Esophagus muscularis mucosa (tissue), 4 donors: ENCODE results near the gene DIP2C. TPM values are rescaled to one million over a fixed set of nuclear protein-coding genes. Genes with fewer than 3 reads are reported as not detected.

Experiments used
- DNase-seq: peaks from one replicate; pipeline ENCODE4 v3.0.0-alpha.2; 2017; ENCODE audit errors: extremely low spot score
- H3K27ac ChIP-seq, 4 donors: fragments of 200-600 bp; sonication (generic); replicated peaks in 1 of 4; 1 replicate in 3 of 4; 2 replicates in 1 of 4; pipeline ENCODE4 v1.5.1; 2016 to 2019; ENCODE audit warnings: mild to moderate bottlenecking in 1 of 4
- H3K27me3 ChIP-seq, 4 donors: fragments of 200-600 bp; sonication (generic); one replicate each; pipeline versions ENCODE4 v1.5.1 to v1.6.0; 2016 to 2019
- H3K36me3 ChIP-seq, 4 donors: fragments of 200-600 bp; sonication (generic); one replicate each; pipeline ENCODE4 v1.5.1; 2016 to 2019
- H3K4me1 ChIP-seq, 4 donors: fragments of 200-600 bp; sonication (generic); one replicate each; pipeline ENCODE4 v1.5.1; 2016 to 2019
- H3K4me3 ChIP-seq, 4 donors: fragments of 200-600 bp; sonication (generic); 1 replicate in 2 of 4; 2 replicates in 2 of 4; pipeline ENCODE4 v1.5.1; 2016 to 2019; ENCODE audit warnings: mild to moderate bottlenecking in 4 of 4, moderate library complexity in 1 of 4
- H3K9me3 ChIP-seq, 4 donors: fragments of 200-600 bp; sonication (generic); 1 replicate in 3 of 4; 2 replicates in 1 of 4; pipeline ENCODE4 v1.5.1; 2016 to 2019
- EP300 ChIP-seq: sonication (generic); formaldehyde crosslinking; IDR thresholded peaks from one replicate; pipeline ENCODE4 v1.6.1; 2017; ENCODE audit warnings: antibody characterized with exemption
- POLR2A ChIP-seq: fragments of 450-650 bp; IDR thresholded peaks from one replicate; pipeline ENCODE4 v1.6.1; 2017; ENCODE audit warnings: antibody characterized with exemption, moderate library complexity, mild to moderate bottlenecking, low read depth
- POLR2AphosphoS5 ChIP-seq, 2 donors: sonication (generic); formaldehyde crosslinking; IDR thresholded peaks; one replicate each; pipeline ENCODE4 v1.6.1; 2017; ENCODE audit warnings: antibody characterized with exemption in 2 of 2
- WGBS: methylation state at CpG from one replicate; pipeline ENCODE4 v1.1.5; 2018; 5-methylcytosine and 5-hydroxymethylcytosine counted together
- intact Hi-C: fragments of 100-400 bp; cut with DNase I; formaldehyde crosslinking; loops from one replicate; pipeline ENCODE4 v1.15.1; 2023
- total RNA-seq, 4 donors: library from RNA; depleted of rRNA; stranded (reverse); fragments of >200 nt; gene quantifications; one replicate each; pipeline versions ENCODE4 v1.1.0 to v1.2.1, GENCODE V29; 2016
- TF ChIP-seq, protein P1 (sequence below), 3 experiments: fragments of 200-600 bp in 2 of 3; fragments of 450-650 bp in 1 of 3; sonication (generic) in 2 of 3; IDR thresholded peaks; one replicate each; pipeline ENCODE4 v1.5.1; 2017 to 2019; ENCODE audit warnings: antibody characterized with exemption in 3 of 3, mild to moderate bottlenecking in 2 of 3, moderate library complexity in 1 of 3

DIP2C gene
- total RNA-seq, 4 donors from 2014 or later, result 38.6 to 66.4 (median 55.7) TPM

DNA sequence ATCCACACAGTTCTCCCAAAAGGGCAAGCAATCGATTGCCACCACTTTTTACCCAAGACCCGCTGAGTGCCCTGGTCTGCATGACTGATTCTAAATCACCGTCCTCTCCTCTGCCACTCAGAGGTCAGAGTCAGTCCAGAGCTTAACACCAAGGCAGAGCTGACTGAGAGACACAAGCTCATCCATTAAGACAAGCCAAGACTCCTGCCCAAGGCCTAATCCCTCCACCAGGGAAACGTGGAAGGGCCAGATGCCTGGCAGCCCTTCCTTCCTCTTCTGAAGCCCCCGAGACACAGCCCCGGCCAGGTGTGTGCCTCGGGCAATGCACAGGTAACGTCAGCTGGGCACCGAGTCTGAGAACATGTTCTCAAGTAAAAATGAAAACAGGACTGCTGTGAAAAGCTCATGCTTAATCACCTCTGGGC, 51.7 kb downstream of the DIP2C start:
- no peaks in the 10 kb centered on the region for H3K27me3 ChIP-seq
- intact Hi-C loops, result no loop called here
- 82% methylated on average over 8 of the region's 9 CpGs for WGBS
- peaks cover 10 to 83% (median 62%) of the 10 kb centered on the region in 4 donors for H3K4me1 ChIP-seq
- peak overlapping the region in 1 of 4 donors; percentile 29 for H3K27ac ChIP-seq
- no peaks in the 10 kb centered on the region for H3K9me3 ChIP-seq
- no peak for TF ChIP-seq POLR2AphosphoS5 (IDR thresholded peaks at IDR 0.05)
- TF ChIP-seq, protein P1, sequence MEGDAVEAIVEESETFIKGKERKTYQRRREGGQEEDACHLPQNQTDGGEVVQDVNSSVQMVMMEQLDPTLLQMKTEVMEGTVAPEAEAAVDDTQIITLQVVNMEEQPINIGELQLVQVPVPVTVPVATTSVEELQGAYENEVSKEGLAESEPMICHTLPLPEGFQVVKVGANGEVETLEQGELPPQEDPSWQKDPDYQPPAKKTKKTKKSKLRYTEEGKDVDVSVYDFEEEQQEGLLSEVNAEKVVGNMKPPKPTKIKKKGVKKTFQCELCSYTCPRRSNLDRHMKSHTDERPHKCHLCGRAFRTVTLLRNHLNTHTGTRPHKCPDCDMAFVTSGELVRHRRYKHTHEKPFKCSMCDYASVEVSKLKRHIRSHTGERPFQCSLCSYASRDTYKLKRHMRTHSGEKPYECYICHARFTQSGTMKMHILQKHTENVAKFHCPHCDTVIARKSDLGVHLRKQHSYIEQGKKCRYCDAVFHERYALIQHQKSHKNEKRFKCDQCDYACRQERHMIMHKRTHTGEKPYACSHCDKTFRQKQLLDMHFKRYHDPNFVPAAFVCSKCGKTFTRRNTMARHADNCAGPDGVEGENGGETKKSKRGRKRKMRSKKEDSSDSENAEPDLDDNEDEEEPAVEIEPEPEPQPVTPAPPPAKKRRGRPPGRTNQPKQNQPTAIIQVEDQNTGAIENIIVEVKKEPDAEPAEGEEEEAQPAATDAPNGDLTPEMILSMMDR (IDR thresholded peaks at IDR 0.05), result no peak
- no peak for TF ChIP-seq POLR2A
- no peak for TF ChIP-seq EP300
- H3K36me3 ChIP-seq, result no peaks in the 10 kb centered on the region
- DNase-seq, result no peak
- H3K4me3 ChIP-seq, result no peak overlapping the region

DNA sequence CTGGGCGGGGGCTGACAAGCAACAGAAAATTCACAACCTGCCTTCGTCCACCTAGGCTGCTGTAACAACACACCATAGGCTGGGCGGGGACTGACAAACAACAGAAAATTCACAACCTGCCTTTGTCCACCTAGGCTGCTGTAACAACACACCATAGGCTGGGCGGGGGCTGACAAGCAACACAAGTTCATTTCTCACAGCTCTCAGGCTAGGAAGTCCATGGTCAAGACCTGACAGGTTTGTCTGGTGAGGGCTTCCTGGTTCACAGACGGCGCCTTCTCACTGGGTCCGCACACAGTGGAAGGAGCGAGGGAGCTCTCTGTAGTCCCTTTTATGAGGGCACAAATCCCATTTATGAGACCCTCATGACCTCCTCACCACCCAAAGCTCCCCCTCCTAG, 52.2 kb downstream of the DIP2C start:
- no peak overlapping the region for H3K4me3 ChIP-seq
- H3K4me1 ChIP-seq, result peaks cover 5 to 78% (median 57%) of the 10 kb centered on the region in 4 donors
- H3K9me3 ChIP-seq, result no peaks in the 10 kb centered on the region
- 80% methylated on average over 8 of the region's 8 CpGs for WGBS
- TF ChIP-seq EP300 (no peak), POLR2AphosphoS5 (IDR thresholded peaks at IDR 0.05) (no peak)
- peak overlapping the region in 1 of 4 donors; percentile 29 for H3K27ac ChIP-seq
- intact Hi-C loops, result no loop called here
- H3K27me3 ChIP-seq, result no peaks in the 10 kb centered on the region
- DNase-seq, result no peak
- H3K36me3 ChIP-seq, result no peaks in the 10 kb centered on the region

DNA sequence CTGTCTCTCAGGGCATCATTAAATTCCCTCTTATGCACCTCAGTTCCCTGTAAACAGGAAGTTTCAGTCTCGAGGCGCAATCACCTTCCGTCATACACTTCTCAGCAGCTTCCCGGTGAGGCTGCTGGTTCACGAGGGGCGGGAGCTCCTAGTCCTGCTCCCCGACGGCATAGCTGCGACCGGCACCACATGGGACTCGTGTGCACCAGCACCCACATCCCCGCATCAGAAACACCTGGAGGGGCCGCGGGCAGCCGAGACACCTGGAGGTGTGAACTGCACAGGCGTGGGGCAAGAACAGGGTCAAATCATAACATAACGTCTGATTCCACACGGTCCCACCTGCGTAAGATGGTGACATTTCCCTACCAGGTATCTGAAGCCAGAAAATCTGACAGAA, 52.7 kb downstream of the DIP2C start:
- Histone ChIP-seq H3K4me1 (peaks cover 4 to 74% (median 55%) of the 10 kb centered on the region in 4 donors), H3K27me3 (no peaks in the 10 kb centered on the region), H3K4me3 (no peak overlapping the region), H3K36me3 (no peaks in the 10 kb centered on the region), H3K27ac (no peak overlapping the region), H3K9me3 (no peaks in the 10 kb centered on the region)
- intact Hi-C loops, result no loop called here
- TF ChIP-seq POLR2AphosphoS5 (IDR thresholded peaks at IDR 0.05), result no peak
- TF ChIP-seq EP300, result no peak
- TF ChIP-seq, protein P1 (IDR thresholded peaks at IDR 0.05), result no peak
- TF ChIP-seq POLR2A, result no peak
- no peak for DNase-seq
- 84% methylated on average over 19 of the region's 19 CpGs for WGBS

DNA sequence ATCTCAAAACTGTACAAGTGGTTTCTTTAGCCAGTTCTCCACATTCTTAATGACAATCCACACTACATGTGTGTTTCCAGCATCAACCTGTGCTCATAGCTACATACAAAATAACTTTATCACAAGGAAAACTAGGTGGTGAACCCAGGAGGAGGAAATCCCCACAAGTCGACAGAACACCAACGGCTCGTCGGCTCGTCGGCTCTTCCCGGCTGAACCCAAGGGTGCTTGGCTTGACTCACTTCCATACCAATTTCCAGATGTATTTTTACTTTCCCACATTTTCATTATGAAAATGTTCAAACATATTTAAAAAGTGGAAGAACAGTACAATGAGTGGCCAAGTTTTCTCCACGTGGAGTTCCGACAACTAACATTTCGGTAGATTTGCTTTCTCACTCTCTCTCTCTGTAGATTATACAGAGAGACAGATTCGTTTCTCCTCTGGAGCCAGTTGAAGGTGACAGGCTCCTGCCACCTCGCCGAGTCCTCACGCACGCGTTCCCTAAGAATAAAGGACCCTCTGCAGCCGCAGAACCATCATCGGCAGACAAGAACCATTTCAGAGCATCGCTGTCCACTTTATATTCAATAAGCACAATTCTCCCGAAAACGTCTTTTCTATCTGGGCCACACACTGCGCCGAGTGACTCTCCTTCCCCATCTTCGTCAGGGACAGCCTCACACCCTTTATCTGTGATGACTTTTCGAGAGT, 53.3 kb downstream of the DIP2C start:
- Histone ChIP-seq H3K9me3 (no peaks in the 10 kb centered on the region), H3K36me3 (no peaks in the 10 kb centered on the region), H3K27me3 (no peaks in the 10 kb centered on the region), H3K4me1 (peaks cover 4 to 68% (median 55%) of the 10 kb centered on the region in 4 donors), H3K27ac (peak overlapping the region in 1 of 4 donors; percentile 81), H3K4me3 (no peak overlapping the region)
- no peak for DNase-seq
- TF ChIP-seq POLR2A, result no peak
- TF ChIP-seq, protein P1 (IDR thresholded peaks at IDR 0.05), result no peak
- 93% methylated on average over 25 of the region's 25 CpGs for WGBS
- intact Hi-C loops, result no loop called here

DNA sequence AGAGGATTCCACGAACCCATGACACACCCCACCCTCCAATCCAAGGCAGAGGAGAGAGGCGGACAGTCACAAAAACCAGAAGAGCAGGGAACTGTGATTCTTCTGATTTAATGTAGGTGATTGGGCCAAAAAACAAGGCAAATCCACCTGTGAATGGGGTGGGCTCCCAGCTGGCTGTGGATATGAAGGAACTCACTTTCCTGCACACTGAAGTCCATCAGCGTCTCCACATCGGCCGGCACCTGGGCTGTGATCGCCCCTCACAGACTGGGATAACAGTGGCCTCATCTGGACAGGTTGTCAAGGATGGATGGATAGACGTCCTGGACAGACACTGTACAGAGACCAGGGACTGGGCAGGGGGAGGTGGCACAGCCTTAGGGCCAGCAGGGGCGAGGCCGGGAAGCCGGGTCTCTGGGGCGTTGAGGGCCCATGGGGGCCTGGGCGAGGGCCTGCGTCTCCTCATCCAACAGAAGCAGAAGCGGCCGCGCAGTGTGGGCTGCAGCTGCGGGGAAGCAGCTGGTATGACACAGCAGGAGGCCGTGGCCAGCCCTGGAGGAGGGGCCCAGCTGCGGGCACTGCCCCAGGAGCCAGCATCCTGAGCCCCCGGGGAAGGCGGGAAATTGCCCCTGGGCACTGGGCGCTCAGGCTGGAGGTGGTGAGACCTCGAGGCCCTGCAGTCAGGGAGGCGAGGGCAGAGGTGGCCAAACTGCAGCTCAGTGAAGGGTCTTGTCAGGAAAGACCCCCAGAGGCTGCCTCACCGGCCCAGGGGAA, 54.2 kb downstream of the DIP2C start:
- peaks cover 4 to 72% (median 62%) of the 10 kb centered on the region in 4 donors for H3K4me1 ChIP-seq
- no peak for DNase-seq
- peak overlapping the region; percentile 6 to 83 (median 76) for H3K27ac ChIP-seq
- H3K9me3 ChIP-seq, result no peaks in the 10 kb centered on the region
- 79% methylated on average over 17 of the region's 25 CpGs for WGBS
- no peaks in the 10 kb centered on the region for H3K36me3 ChIP-seq
- H3K27me3 ChIP-seq, result no peaks in the 10 kb centered on the region
- intact Hi-C loops, result no loop called here
- no peak overlapping the region for H3K4me3 ChIP-seq
- TF ChIP-seq POLR2AphosphoS5 (IDR thresholded peaks at IDR 0.05) (no peak), POLR2A (no peak), EP300 (no peak)
- TF ChIP-seq, protein P1 (IDR thresholded peaks at IDR 0.05), result no peak
